ENCODE results near the gene TIGD1. TPM values are rescaled to one million over a fixed set of nuclear protein-coding genes. Genes with fewer than 3 reads are reported as not detected.
"Not testable (repeated sequence)": the region's sequence is repeated elsewhere in the genome, so short reads cannot be mapped to it uniquely, and the experiment has no call there.

The TIGD1 gene
- polyA plus RNA-seq, 1 donor: 14.2 TPM

DNA sequence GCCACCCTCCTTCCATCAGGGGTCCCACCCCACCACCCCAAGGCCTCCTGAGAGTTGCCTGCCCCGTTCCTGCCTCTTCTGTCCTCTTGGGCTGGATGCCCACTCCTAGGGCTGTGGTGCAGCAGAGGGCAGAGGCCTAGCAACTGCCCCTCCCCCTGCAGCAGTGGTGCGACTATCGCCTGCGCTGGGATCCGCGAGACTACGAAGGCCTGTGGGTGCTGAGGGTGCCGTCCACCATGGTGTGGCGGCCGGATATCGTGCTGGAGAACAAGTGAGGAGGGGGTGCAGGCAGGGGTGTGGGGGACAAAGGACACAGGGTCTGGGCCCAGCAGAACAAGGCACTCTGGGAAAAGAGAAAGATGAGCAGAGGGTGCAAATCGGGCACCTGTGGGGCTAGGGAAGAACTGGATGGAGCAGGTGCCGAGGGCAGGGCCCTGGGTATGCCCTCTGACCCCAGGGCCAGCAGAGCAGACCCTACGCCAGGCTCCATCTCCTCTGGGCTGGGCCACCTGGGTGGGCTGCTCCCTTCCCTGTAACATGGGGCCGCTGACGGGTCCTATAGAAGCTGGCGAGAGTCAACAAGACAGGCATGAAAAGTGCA lies 9.8 kb downstream of the TIGD1 start:
- DNase-seq: no peak

DNA sequence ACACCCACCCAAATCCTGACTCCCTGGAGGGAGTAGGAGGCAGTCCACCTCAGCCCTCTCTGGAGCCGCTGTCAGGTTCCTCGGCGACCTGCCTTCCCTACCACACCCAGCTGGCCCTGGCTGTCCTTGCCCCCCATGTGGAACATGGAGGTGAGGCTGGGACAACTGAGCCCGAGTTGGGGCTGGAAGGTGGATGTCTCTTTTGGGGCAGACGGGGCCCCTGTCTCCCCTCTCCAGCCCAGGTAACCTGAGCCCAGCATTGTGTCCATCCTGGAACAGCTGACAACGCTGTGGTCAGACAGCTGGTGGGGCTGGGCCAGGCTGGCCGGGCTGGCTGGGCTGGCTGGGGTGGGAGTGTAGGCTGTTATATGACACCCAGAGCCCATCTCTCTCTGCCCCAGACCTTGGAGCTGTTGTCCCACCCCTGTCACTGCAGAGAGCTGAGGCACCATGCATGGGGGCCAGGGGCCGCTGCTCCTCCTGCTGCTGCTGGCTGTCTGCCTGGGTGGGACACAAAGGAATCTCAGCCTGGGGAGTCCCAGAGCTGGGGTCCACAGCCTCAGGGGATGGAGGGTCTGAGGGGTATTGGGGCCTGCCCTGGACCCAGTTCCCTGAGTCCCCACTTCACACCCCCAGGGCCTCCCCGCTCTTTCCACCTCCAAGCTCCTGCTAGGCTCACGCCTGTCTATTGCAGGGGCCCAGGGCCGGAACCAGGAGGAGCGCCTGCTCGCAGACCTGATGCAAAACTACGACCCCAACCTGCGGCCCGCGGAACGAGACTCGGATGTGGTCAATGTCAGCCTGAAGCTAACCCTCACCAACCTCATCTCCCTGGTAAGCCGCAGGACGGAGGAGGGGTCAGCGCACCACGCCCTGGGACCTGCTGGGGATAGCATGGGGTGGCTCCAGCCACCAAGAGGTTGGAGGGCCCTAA lies 10.8 kb downstream of the TIGD1 start, which contains the start of gene CHRNG:
CHRNG (plus strand) TSS at position 395 of the 934 bp plus-strand sequence; CDS start at position 451, 56 bp downstream.
- DNase-seq: no peak

DNA sequence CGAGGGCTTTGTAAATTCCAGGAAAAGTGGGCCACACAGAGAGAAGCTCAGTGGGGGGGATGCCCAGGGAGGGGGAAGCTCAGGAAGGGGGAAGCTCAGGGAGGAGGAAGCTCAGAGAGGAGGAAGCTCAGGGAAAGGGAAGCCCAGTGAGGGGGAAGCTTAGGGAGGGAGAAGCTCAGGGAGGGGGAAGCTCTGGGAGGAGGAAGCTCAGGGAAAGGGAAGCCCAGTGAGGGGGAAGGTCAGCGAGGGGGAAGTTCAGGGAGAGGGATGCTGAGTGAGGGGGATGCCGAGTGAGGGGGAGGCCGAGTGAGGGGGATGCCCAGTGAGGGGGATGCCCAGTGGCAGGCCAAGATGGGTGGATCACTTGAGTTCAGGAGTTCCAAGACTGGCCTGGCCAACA lies 11.7 kb downstream of the TIGD1 start:
- no peak for DNase-seq

GRCh38 chr2:232537499-232537898 lies 12.9 kb downstream of the TIGD1 start:
- no peak for DNase-seq

DNA sequence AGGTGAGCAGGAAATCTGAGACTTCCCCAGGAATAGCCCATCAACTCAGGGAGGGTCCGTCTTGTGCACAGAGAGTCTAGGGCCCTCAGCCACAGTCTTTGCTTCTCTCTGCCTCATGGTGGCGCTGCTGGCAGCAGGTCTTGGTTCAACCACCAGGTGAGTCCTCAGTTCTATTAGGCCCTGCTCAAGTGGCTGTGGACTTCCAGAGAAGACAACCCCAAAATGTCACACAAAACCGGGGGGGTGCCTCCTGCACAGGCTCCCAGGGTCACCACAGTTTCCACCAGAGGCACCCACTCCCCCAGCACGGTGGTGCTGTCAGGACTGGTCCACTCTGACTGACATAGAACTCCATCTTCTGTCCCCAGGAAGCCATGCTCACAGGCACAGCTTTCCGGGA lies 13.3 kb downstream of the TIGD1 start:
- no peak for DNase-seq

- no peak for DNase-seq
These were observed 14.4 kb downstream of the TIGD1 start for GRCh38 chr2:232535761-232536530.

- DNase-seq: no peak
These were observed 15.3 kb downstream of the TIGD1 start for GRCh38 chr2:232534940-232535651.

DNA sequence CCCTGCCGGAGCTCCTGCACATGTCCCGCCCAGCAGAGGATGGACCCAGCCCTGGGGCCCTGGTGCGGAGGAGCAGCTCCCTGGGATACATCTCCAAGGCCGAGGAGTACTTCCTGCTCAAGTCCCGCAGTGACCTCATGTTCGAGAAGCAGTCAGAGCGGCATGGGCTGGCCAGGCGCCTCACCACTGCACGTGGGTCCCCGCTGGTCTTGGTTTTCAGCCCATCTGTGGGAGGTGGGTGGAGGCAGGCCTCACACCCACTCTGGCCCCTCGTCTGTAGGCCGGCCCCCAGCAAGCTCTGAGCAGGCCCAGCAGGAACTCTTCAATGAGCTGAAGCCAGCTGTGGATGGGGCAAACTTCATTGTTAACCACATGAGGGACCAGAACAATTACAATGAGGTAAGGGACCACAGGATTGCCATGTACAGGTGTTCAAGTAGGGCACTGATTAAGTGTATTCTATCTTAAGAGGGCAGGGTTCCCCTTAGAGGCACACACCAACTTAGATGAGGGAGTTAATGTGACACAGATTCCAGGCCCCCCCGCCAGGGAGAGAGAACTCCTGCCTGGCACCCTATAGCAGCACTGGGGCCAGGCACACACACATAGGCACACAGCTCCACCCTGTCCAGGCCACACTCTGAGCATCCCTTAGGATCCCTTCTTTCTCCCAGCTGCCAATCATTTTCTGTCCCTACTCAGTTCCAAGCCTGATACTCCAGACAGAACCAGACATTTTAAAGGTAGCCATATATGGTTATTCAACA lies 16.2 kb downstream of the TIGD1 start:
- no peak for DNase-seq

GRCh38 chr2:232532821-232533220 lies 17.5 kb downstream of the TIGD1 start:
- DNase-seq: not testable (repeated sequence)

DNA sequence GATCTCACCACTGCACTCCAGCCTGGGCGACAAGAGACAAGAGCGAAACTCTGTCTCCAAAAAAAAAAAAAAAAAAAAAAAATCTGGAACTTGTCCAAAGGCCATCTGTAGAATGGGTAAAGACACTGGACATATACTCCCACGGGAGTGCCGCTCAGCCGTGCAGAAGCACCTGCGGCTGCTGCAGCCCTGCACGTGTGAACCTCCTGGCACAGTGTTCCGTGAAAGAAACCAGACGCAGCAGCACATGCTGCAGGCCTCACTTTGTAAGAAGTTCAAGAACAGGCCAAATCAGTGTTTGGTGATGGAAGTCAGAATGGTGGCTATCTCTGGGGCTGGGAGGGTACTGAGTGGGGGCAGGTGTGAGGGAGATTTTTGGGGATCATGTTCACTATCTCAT lies 17.9 kb downstream of the TIGD1 start:
- no peak for DNase-seq

- DNase-seq: no peak
These were observed 19.6 kb downstream of the TIGD1 start for GRCh38 chr2:232530626-232531260.

GRCh38 chr2:232529806-232530547 lies 20.4 kb downstream of the TIGD1 start:
- DNase-seq: no peak

DNA sequence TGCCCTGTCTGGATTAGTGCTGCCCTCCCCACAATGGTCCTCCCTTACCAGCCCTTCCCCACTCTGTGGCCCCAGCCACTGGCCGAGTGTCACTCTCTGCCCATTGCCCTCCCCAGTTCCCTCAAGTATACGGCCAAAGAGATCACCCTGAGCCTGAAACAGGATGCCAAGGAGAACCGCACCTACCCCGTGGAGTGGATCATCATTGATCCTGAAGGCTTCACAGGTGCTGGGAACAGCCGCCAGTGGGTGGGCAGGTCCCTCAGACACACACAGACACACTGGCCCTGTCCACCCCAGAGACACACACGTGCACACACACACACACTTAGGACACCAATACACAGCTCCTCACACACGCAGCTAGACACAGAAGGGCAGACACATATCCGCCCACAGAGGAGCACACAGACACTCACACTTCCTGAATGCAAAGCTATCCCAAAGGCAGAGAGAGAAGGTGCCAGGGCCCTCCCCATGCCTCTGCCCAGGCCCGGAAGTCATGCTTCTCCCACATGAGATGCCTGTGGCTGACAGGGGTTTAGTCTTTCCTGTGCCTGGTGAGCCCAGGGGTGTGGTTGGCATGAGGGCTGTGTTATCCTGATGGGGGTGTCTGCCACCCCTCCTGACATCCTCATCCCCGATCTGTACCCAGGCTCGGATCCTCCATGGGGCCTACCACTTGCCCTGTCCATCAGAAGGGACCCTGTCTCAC lies 21.5 kb downstream of the TIGD1 start:
- no peak for DNase-seq

DNA sequence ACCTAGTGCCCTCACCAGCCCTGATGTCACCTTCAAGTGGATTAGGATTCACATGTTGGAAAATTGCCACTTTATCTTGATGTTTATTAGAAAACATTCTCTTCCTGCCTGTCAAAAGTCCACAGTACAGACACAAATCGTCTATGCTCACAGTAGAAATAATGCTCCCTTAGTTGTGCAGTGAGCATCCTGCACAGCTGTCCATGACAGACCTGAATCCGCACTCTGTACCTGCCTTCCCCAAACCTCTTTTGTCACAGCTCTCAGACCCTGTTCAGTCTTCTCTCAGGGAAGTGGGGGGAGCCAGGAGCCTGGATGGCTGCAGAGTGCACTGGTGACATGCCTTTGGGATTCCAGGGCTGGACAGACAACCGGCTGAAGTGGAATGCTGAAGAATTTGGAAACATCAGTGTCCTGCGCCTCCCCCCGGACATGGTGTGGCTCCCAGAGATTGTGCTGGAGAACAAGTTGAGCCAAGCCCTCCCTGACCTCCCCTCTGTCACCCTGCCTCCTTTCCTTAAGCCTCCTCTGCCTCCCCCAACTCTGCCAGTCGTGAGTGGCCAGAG lies 22.4 kb downstream of the TIGD1 start:
- no peak for DNase-seq

DNA sequence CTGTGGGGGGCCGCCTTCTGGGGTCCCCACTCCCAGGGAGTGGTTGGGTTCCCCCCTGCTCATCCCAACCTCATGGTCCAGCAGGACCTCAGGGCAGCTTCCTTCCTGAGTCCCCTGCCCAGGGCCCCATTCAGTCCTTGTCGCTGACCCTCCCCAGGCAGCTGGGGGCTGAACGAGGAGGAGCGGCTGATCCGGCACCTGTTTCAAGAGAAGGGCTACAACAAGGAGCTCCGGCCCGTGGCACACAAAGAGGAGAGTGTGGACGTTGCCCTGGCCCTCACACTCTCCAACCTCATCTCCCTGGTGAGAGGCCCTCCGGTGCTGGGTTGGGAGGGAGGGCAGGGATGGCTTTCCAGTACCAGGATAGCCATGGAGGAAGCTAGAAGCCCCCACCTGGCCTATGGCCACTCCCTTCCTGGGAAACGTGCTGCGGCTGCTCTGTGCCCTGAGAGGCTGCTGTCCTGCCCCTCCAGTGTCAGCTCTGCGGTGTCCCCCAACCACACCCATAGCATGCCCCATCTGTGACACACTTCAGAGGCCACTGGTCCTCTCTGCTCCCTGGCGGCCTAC lies 23.9 kb downstream of the TIGD1 start:
- no peak for DNase-seq

DNA sequence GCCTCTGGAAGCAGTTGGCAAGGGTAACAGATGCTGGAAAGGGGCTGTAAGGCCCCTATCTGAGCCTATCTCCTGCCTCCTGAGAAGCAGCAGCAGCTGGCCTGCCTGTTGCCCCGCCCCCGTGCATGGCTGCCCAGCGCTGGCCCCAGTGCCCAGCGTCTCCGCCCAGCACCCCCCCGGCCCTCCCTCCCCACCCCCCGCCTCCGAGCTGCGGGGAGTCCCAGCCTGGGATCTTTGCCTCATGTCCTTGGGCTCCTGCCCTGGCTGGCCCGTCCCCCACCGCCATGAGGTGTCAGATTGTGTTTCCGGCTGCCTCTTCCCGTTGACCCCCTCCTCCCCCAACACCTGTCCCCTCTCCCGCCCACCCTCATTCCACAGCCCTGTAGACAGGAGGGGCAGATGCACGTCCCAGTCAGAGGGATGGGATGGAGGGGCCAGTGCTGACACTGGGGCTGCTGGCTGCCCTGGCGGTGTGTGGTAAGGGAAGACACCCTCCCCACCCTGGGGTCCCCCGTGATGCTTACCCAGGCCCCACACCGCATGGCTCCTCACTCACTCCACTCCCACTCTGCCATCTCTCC lies 24.5 kb downstream of the TIGD1 start, which contains the start of gene CHRND:
CHRND (plus strand) TSS at position 370 of the 581 bp plus-strand sequence; CDS start at position 426, 56 bp downstream.
- no peak for DNase-seq

- no peak for DNase-seq
These were observed 25.2 kb downstream of the TIGD1 start for GRCh38 chr2:232525199-232525598.

DNA sequence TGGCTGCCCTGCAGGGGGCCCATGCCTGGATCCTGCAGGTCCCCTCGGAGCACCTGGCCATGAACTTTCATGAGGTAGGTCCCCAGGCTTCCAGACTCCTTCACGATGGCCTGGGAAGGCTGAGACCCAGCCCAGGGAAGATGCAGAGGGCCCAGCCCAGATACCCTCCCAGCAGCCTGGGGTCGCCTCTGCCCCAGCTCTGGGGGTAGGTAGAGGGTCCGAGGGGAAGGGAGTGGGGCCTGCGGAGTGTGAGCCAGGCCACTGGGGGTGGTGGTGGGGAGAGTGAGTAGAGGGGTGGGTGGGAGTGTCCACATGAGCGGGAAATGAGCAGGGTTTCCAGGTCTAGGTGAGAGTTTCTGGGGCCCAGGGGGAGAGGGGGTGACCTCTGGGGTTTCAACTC lies 25.6 kb downstream of the TIGD1 start:
- no peak for DNase-seq
